Measurements from ENCODE around the gene F13B.
"Not testable (repeated sequence)": the region's sequence is repeated elsewhere in the genome, so short reads cannot be mapped to it uniquely, and the experiment has no call there.

F13B gene

DNA sequence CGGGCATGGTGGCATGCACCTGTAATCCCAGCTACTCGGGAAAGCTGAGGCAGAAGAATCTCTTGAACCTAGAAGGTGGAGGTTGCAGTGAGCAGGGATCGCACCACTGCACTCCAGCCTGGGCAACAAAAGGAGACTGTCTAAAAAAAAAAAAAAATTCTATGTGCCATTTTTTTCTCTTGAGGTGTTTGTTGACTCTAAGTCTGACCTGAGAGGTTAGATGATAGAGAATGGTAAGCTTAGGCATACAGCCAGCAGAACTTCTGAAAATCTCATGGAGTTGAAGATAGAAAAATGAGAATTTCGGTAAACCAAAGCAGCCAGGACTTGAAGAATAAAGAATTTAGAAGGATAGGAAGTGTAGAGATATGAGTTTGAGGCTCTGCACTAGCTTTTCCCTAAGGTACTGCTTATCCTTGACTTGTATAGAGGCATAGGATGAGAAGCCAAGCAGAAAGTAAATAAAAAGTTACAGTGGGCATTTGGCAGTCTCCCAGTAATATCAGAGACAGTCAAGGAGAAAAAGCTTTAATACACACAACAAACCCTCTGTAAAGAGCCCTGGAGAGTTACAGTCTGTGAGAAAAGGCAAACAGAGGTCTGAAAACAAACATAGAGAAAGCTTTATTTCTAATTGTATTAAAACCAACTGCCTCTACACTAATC, 24.3 kb downstream of the F13B start:
- DNase-seq (ENCODE audit: low read depth in 4 of 4, low spot score in 1 of 4) = no peak

DNA sequence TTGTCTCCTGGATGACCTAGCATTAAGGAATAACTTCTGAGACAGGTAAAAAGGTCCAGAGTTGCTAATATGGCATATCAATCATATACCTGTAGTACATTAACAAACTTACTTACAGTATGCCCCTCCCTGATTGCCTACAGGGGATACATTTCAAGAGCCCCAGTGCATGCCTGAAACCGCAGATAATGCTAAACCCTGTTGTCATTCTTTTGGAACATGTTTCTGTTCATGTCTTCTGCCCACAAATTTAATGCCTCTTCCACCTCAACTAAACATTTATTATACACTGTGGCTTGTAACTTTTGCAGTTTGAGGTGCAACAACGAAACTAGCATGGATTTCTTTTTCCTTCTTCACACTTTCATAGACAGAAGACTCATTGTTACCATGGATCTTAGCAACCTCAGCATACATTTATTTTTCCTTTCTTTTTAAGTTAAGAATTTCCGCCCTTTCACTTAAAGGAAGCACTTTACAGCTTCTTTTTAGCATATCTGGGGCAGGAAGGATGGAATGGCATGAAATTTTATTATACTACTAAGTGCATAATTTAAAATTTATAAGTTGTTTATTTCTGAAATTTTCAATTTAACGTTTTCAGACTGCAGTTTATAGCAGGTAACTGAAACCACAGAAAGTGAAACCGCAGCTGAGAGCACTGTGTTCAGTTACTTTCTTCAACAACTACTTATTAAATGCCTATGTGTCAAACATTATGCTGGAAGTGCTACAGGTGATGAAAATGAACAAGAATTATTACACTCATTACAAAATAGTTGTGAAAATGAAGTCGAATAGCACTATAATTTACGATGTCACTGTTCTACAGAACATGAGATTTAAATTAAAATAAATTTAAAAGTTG, 25.3 kb downstream of the F13B start:
- DNase-seq (ENCODE audit: low read depth in 4 of 4, low spot score in 1 of 4) = no peak

DNA sequence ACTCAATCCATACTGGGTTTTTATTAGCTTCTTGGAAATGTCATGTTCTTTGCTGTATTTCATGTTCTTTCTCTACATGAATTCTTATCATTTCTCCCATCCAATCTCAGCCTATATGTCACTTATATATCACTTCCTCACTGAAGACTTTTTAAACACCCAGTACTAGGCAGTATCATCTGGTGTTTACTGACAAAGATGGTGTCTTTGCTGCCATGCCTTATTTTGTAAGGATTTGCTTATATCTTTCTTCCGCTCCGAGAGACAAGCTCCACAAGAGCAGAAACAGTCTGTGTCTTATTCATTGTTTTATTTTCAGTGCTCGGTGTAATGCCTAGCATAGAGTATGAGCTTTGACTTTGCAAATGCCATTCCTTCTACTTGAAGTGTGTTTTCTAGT, 30.2 kb downstream of the F13B start:
- DNase-seq (ENCODE audit: low read depth in 4 of 4, low spot score in 1 of 4) = no peak

GRCh38 chr1:197034631-197035339, 32.3 kb downstream of the F13B start:
- not testable (repeated sequence) for DNase-seq (ENCODE audit: low read depth in 4 of 4, low spot score in 1 of 4)

DNA sequence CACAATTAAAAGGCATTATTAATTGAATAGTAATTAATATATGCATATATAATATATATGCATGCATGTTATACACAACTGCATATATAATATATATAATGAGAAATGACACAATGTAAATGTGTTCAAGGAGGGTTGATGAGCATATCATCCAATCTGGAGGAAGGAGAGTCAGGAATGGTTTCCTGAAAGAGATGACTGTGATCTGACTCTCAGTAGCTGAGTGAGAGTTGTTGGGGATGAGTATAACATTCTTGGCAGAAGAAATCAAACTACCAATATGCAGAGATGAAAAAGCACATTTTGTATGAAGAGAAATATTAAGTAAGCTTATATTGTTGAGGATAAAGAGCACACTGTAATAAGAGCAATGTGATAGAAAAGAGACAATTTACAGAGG, 37.3 kb downstream of the F13B start:
- no peak for DNase-seq (ENCODE audit: low read depth in 4 of 4, low spot score in 1 of 4)

GRCh38 chr1:197027359-197027758, 39.7 kb downstream of the F13B start:
- no peak for DNase-seq (ENCODE audit: low read depth in 4 of 4, low spot score in 1 of 4)

- no peak for DNase-seq (ENCODE audit: low read depth in 4 of 4, low spot score in 1 of 4)
These were observed 42.6 kb downstream of the F13B start for GRCh38 chr1:197024460-197024859.

- no peak for DNase-seq (ENCODE audit: low read depth in 4 of 4, low spot score in 1 of 4)
These were observed 45.3 kb downstream of the F13B start for GRCh38 chr1:197021716-197022115.

DNA sequence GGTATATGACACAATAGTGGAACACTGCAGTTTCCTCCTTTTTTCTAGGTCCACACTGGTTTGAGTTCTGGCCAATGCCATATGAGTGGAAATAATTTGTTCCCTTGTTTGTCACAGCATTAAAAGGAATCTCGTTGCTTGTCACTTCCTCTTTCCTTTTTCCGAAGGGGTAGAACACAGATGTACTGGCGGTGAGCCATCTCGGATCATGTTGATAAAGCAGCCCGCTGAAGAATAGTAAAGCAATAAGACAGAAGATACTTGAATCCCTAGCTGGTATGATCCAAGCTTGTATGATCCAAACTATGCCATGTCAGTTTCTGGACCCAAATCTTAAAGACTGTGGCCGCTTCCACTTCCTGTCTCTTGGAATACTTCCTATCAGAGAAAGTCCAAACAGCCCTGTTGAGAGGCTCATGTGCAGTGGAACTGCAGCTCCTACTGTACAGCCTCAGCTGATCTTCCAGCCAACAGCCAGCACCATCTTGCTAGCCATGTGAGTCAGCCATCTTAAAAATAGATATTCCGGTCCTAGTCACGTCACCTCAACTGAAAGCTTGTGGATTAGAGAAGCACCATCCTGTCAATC, 49.4 kb downstream of the F13B start:
- DNase-seq (ENCODE audit: low read depth in 4 of 4, low spot score in 1 of 4) = no peak

DNA sequence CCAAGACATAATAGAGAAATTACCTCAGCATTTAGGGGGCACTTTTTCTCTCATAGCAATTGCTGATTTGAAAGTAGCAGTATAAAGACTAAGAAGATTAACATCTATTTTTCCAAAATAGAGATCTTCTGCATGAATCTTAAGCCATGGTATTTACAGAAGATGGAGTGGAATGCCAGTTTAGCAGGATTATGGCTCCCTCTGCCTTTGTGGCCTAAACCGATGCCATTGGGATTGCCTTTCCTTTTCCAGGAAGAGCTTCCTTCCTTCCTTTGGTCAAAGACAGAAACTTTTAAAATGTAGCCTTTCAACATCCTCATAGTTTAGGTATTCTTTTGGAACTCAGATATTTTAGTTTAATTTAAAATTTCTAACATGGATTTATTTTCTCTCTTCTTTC, 50.3 kb downstream of the F13B start:
- no peak for DNase-seq (ENCODE audit: low read depth in 4 of 4, low spot score in 1 of 4)

- no peak for DNase-seq (ENCODE audit: low read depth in 4 of 4, low spot score in 1 of 4)
These were observed 53.8 kb downstream of the F13B start for GRCh38 chr1:197013234-197013633.

DNA sequence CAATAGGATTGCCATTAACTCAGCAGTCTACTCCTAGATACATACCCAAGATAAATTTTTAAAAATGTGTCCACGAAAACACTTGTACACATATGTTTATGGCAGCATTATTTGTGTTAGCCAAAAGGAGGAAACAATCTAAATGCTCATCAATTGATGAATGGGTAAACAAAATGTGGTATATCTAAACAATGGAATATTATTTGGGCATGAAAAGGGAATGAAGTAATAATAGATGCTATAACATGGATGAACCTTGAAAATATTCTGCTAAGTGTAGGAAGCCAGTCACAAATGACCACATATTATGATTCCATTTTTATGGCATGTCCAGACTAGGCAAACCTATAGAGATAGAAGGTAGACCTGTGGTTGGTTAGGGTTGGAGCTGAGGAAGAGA, 55.4 kb downstream of the F13B start:
- no peak for DNase-seq (ENCODE audit: low read depth in 4 of 4, low spot score in 1 of 4)

GRCh38 chr1:197008861-197009260, 58.2 kb downstream of the F13B start:
- no peak for DNase-seq (ENCODE audit: low read depth in 4 of 4, low spot score in 1 of 4)

- no peak for DNase-seq (ENCODE audit: low read depth in 4 of 4, low spot score in 1 of 4)
These were observed 63.9 kb downstream of the F13B start for GRCh38 chr1:197003132-197003531.

GRCh38 chr1:197001828-197002227, 65.2 kb downstream of the F13B start:
- DNase-seq (ENCODE audit: low read depth in 4 of 4, low spot score in 1 of 4) = no peak

- no peak for DNase-seq (ENCODE audit: low read depth in 4 of 4, low spot score in 1 of 4)
These were observed 69.6 kb downstream of the F13B start for GRCh38 chr1:196997423-196997822.

DNA sequence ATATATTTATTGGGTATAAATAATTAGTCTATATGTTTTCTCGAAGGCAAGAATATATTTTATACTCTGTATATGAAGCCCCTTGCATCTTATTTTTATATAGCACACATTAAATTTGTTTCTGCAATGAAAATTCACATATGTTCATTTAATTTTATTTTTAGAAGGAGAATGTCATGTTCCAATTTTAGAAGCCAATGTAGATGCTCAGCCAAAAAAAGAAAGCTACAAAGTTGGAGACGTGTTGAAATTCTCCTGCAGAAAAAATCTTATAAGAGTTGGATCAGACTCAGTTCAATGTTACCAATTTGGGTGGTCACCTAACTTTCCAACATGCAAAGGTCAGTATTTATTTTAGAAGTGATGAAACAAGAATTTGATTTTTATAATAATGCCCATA, 73.1 kb downstream of the F13B start:
- DNase-seq (ENCODE audit: low read depth in 4 of 4, low spot score in 1 of 4) = no peak

DNA sequence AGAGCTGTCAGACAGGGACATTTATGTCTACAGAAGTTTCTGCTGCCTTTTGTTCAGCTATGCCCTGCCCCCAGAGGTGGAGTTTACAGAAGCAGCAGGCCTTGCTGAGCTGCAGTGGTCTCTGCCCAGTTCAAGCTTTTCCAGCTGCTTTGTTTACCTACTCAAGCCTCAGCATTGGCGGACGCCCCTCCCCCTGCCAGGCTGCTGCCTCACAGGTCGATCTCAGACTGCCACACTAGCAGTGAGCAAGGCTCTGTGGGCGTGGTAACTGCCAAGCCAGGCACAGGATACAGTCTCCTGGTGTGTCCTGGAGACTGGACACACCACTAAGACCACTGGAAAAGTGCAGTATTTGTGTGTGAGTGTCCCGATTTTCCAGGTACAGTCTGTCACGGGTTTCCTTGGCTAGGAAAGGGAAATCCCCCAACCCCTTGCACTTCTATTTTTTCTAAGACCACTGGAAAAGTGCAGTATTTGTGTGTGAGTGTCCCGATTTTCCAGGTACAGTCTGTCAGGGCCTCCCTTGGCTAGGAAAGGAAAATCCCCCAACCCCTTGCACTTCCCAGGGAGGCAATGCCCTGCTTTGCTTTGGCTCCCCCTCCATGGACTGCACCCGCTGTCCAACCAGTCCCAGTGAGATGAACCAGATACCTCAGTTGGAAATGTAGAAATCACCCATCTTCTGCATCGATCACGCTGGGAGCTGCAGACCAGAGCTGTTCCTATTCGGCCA, 75.0 kb downstream of the F13B start:
- not testable (repeated sequence) for DNase-seq (ENCODE audit: low read depth in 4 of 4, low spot score in 1 of 4)
